ENCODE data around the gene NTMT1.
"Not testable (repeated sequence)": the region's sequence is repeated elsewhere in the genome, so short reads cannot be mapped to it uniquely, and the experiment has no call there.

NTMT1 gene

GRCh38 chr9:129655696-129656095 lies 29.7 kb downstream of the NTMT1 start:
- DNase-seq = no peak

- no peak for DNase-seq
These were observed 30.9 kb downstream of the NTMT1 start for GRCh38 chr9:129656795-129657390.

- no peak for DNase-seq
These were observed 35.1 kb downstream of the NTMT1 start for GRCh38 chr9:129661029-129661428.

DNA sequence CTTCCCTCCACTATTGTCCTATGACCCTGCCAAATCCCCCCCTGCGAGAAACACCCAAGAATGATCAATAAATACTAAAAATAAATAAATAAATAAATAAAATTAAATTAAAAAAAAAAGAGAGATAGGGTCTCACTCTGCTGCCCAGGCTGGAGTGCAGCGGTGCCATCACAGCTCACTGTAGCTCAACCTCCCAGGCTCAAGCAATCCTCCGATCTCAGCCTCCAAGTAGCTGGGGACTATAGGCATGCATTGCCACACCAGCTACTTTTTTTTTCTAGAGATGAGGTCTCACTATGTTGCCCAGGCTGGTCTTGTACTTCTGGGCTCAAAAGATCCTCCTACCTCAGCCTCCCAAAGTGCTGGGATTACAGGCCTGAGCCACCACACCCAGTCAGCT lies 36.3 kb downstream of the NTMT1 start:
- not testable (repeated sequence) for DNase-seq

- DNase-seq = peak; percentile 18
These were observed 38.9 kb downstream of the NTMT1 start for GRCh38 chr9:129664746-129665388.

DNA sequence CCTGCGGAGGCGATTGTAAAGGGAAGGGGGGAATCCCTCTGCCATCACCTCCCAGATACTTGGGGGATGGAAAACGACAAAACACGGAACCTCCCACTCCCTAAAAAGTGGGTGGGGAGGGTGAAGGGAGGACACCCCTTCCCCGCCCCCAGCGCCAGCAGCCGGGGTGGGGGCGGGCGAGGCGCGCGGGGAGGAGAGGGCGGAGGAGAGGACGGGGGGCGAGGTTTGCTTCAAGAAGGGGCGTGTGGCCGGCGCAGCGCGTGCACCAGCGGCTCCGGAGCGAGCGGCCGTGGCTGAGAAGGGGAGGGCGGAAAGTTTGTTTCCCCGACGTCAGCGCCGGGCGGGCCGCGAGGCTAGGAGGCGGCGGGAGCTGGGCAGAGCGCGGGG lies 39.4 kb downstream of the NTMT1 start, which contains the start of gene PRRX2:
Gene PRRX2, plus strand, starts transcription at position 259 of the 387 bp plus-strand sequence. CDS start 221 bp downstream, outside the sequence.
- DNase-seq = peak; percentile 46

DNA sequence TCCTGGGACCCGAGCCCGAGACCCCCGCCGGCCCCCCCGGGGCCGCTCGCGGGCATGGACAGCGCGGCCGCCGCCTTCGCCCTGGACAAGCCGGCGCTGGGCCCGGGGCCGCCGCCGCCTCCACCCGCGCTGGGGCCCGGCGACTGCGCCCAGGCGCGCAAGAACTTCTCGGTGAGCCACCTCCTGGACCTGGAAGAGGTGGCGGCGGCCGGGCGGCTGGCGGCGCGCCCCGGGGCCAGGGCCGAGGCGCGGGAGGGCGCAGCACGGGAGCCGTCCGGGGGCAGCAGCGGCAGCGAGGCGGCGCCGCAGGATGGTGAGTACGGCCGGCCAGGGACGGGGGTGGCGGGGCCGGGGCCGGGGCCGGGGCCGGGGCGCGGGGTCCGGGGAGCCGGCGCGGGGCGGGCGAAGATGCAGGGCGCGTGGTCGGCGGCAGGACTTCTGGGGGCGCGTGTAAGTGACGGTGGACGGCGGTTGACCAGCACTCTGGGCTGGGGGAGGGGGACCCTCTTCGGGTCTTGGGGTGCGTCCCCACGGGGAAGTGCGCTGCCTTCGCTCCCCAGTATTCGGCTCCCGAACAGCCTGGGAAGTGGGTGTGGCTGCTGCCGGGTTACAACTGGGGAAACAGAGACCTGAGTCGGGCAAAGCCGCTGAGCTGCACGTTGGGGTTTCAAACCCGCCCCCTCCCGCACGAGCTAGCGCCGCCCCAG lies 40.0 kb downstream of the NTMT1 start:
- DNase-seq = no peak

DNA sequence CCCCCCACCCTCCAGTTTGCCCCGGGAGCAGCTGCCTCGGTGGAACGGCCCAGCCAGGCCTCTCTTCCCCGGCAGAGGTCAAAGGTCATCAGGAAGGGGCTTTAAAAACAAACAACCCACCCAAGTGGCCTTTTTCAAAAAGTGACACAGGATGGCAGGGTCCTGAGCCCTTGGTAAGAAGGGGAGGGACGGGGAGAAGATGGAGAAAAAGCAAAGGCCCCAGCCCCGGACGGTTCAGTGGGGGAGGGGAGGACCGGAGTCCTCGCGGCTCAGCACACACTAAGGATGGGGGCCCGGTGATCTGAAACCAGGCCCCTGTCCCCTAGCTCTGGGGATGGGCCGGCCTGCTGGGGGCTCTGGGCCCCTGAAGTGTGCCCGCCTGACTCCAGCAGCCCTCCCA lies 40.6 kb downstream of the NTMT1 start:
- no peak for DNase-seq

DNA sequence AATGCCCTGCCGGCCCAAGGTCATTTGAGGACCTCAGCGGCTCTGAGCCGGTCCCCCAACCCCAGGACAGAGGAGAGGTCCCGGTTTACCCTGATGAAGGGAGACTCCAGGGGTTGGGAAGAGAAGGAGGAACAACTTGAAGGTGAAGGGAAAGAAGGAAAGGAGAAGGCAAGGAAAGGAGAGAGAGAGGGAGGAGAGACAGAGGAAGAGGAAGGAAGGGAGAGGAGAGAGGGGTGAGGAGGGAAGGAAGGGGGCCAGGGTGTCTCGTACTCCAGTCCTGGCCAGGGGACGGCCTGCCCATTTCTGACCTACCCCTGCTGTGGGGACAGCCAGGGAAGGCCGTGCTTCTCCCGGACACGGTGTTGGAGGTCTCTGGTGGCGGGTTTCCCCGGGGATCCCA lies 41.4 kb downstream of the NTMT1 start:
- no peak for DNase-seq

DNA sequence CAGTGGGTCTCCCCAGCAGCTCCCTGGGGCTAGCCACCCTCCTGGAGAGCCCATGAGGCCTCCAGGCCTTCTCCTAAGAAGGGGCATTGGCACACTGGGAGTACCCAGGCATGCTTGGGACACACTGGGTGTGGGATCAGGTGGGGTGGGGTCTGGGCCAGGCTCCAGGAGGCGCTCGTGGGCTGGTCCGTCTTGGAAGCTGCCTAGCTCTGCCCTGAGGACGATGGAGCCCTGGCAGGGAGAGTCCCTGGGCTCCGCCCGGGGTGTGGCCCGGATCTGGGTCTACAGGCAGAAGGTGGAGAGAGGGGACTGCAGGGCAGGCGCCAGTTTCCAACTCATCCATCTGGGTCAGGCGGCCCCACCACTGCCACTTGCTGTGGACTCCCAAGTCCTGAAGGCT lies 41.9 kb downstream of the NTMT1 start:
- DNase-seq = no peak

GRCh38 chr9:129669141-129669718 lies 43.3 kb downstream of the NTMT1 start:
- no peak for DNase-seq

GRCh38 chr9:129669946-129670345 lies 44.0 kb downstream of the NTMT1 start:
- no peak for DNase-seq

- no peak for DNase-seq
These were observed 45.1 kb downstream of the NTMT1 start for GRCh38 chr9:129671065-129671464.

GRCh38 chr9:129671519-129671918 lies 45.6 kb downstream of the NTMT1 start:
- no peak for DNase-seq

DNA sequence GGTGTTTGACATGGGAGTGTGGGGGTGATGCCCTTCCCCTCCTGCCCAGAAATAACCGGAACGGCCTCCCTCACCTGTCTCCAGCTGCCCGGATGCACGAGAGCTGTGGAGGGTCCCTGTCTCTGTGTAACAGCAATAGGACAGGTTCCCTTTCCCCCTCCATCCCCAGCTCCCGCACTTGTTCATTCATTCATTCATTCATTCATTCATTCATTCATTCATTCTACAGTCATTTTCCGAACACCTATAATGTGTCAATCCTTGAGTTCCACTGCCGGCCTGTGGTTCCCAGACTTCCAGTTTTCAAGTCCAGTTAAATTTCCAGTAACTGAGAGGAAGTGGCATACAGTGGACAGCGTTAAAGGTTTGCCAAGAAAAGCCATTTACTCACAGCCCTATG lies 46.7 kb downstream of the NTMT1 start:
- no peak for DNase-seq

DNA sequence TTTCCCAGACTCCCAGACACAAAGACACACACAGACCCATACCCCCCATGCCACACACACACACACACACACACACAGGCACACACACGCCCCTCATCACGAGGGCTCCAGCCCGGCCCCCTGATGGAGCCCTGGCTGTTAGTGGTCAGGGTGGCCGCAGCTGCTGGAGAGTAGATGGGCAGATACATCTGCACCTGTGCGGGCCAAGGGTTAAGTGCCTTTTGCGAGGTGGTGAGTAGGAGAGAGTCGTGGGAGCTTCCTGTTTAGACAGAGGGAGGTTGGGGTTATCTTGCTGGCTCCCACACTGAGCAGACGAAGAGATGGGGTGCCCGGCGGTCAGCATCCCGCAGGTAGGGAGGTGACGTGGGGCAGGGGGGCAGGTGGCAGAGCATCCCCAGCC lies 47.6 kb downstream of the NTMT1 start:
- no peak for DNase-seq

DNA sequence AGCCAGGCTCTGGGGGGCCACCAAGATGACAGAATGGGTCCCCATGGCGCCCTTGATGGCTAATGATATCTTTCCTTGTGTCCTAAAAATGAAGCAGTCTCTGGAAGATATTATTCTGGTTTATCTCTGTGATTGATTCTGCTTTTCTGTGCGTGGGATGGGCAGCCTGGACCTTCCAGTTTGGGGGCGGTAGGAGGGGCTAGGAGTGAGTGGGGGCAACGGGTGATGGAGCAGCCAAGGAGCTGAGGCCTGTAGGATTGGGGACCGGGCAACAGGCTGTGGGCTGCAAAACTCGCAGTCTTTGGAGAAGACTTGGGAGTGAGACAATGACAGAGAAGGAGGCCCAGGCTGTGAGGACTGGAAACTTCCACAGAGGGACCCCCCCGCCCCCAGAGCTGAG lies 48.3 kb downstream of the NTMT1 start:
- DNase-seq = no peak

- DNase-seq = no peak
These were observed 49.7 kb downstream of the NTMT1 start for GRCh38 chr9:129675620-129676019.

- DNase-seq = no peak
These were observed 50.3 kb downstream of the NTMT1 start for GRCh38 chr9:129676287-129676686.

GRCh38 chr9:129676975-129677374 lies 51.0 kb downstream of the NTMT1 start:
- DNase-seq = no peak

DNA sequence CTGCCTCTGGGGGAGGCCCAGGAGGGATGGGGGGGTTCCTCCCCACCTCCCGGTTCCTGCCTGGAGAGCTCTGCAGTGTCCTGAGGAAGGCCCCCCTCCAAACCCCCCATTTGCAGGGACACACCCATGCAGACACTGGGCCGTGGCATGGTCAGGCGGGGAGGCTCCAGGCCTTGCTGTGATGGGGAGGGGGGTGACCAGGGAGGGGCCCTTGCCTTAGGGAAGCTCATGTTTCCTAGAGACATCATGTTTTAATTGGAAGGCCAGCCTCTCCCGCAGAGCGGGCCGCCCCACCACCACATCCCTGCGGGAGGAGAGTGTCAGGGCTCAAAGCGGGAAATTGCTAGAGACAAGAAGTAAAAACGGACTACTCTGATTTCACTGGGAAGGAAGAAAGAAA lies 51.5 kb downstream of the NTMT1 start:
- DNase-seq = no peak

DNA sequence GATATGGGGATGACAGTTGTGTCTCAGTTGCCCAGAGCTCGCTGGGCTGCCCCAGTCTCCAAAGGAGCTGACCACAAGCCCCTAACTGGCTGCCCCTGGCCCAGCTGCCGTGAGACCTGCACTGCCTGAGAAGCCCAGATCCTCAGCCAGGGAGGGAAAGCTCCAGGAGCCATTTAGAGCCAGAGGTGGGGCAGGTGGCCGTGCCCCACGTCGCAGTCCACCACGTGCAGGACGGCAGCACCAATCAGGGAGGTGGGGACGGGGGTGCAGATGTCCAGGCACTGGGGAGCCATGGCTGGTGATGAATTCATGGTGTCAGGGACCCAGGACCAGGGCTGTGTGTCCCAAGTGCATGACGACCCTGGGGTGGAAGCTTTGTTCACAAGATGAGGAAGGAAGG lies 52.9 kb downstream of the NTMT1 start:
- no peak for DNase-seq

DNA sequence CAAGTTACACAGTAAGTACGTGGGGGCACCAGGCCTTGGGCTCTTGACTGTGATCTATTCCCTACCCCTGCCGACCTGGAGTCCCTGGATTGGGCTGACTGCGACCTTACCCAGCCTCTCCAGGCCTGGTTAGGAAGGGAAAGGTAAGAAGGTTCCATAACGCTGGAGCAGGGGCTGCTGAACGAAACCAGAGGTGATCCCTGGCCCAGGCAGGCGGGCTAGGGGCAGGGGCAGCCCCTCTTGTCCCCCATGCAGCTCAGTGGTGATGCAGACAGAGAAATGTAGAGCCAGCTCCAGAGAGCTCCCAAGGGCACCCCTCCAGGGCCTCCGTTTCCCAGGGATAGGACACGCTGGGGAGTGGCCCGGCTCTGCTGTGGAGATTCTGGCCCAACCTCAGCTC lies 53.6 kb downstream of the NTMT1 start:
- DNase-seq = no peak

GRCh38 chr9:129681924-129682323 lies 56.0 kb downstream of the NTMT1 start:
- no peak for DNase-seq

All from stimulated activated CD4-positive, alpha-beta T cell treated with anti-CD3 and anti-CD28 coated beads, Interleukin-4, amount 100 ng/mL, for 1 hour (primary cell).